BJ (cell line): ENCODE measurements around the gene MLLT3. TPM values are rescaled to one million over a fixed set of nuclear protein-coding genes. Genes with fewer than 3 reads are reported as not detected.
A peak's percentile ranks its signal among the peaks of the same experiment; 100 is the strongest.

Source experiments
- CTCF ChIA-PET: fragments of 350-600 bp; formaldehyde crosslinking; extraction: SDS; loops from one replicate; lab custom pipeline; 2021; ENCODE audit warnings: antibody characterized with exemption, inconsistent platforms; lab: Yijun Ruan, JAX
- POLR2A ChIA-PET: fragments of 300-600 bp; sonication (Branson Sonifier 250); formaldehyde crosslinking; extraction: SDS; loops from one replicate; lab custom pipeline; 2021; ENCODE audit warnings: antibody characterized with exemption; lab: Charles Lee
- DNase-seq: peaks from one replicate; pipeline ENCODE4 v3.0.0-alpha.2; 2011; ENCODE audit warnings: low read depth
- H3K27me3 ChIP-seq: 2 replicates; pipeline ENCODE4 v1.6.0; 2011; ENCODE audit warnings: low read length; ENCODE audit not compliant: control insufficient read depth, insufficient read depth
- H3K36me3 ChIP-seq: 2 replicates; pipeline ENCODE4 v1.5.1; 2011; ENCODE audit warnings: low read length; ENCODE audit not compliant: control insufficient read depth, insufficient read depth
- H3K4me3 ChIP-seq: 2 replicates; pipeline ENCODE4 v1.5.1; 2011; ENCODE audit warnings: low read depth, mild to moderate bottlenecking, control low read depth, low read length
- CTCF ChIP-seq: IDR thresholded peaks from 2 replicates; pipeline ENCODE4 v1.5.1; 2011; ENCODE audit warnings: low read depth, mild to moderate bottlenecking, control low read depth, inconsistent platforms, low read length, moderate library complexity; ENCODE audit not compliant: insufficient read depth
- polyA plus RNA-seq: library from polyadenylated mRNA; depleted of rRNA; stranded (reverse); fragments of >200 nt; gene quantifications from 2 replicates; pipeline ENCODE4 v1.2.3, GENCODE V29; 2011

MLLT3 gene
- polyA plus RNA-seq, 1 experiment: 13.8 TPM

- Histone ChIP-seq H3K4me3 (no peak overlapping the region), H3K27me3 (peaks cover 1% of the 10 kb centered on the region), H3K36me3 (no peaks in the 10 kb centered on the region)
- CTCF ChIA-PET: interaction anchor here (2.0 kb wide), 1 partner anchor 12 kb away, joined by 8 read pairs; no protein-coding TSS in a partner anchor
- no peak for DNase-seq
- TF ChIP-seq CTCF: no peak
- POLR2A ChIA-PET: no interaction called here
Measured at GRCh38 chr9:20321423-20322082, 300.7 kb downstream of the MLLT3 start.

GRCh38 chr9:20320921-20321320, 301.4 kb downstream of the MLLT3 start:
- ChIA-PET POLR2A (no interaction called here), CTCF (interaction anchor here (2.0 kb wide), 1 partner anchor 13 kb away, joined by 8 read pairs; no protein-coding TSS in a partner anchor)
- no peak overlapping the region for H3K4me3 ChIP-seq
- TF ChIP-seq CTCF: no peak
- H3K27me3 ChIP-seq: no peaks in the 10 kb centered on the region; the same call in none of the 2 replicates
- H3K36me3 ChIP-seq: no peaks in the 10 kb centered on the region
- no peak for DNase-seq

- POLR2A ChIA-PET: no interaction called here
Measured at GRCh38 chr9:20319641-20320337, 302.5 kb downstream of the MLLT3 start.

GRCh38 chr9:20319241-20319640, 303.1 kb downstream of the MLLT3 start:
- H3K36me3 ChIP-seq: no peaks in the 10 kb centered on the region
- ChIA-PET CTCF (no interaction called here), POLR2A (no interaction called here)
- H3K27me3 ChIP-seq: no peaks in the 10 kb centered on the region; the same call in 1 of the 2 replicates
- DNase-seq: no peak
- no peak overlapping the region for H3K4me3 ChIP-seq
- TF ChIP-seq CTCF: no peak

More at GRCh38 chr9:20319641-20320337, 302.5 kb downstream of the MLLT3 start:
- CTCF ChIA-PET: no interaction called here
- DNase-seq: peak; percentile 20
- Histone ChIP-seq H3K27me3 (no peaks in the 10 kb centered on the region; the same call in 1 of the 2 replicates), H3K4me3 (no peak overlapping the region), H3K36me3 (no peaks in the 10 kb centered on the region)
- no peak for TF ChIP-seq CTCF

- CTCF ChIA-PET: no interaction called here
- H3K36me3 ChIP-seq: no peaks in the 10 kb centered on the region
- TF ChIP-seq CTCF: no peak
- no peak for DNase-seq
- POLR2A ChIA-PET: no interaction called here
- H3K27me3 ChIP-seq: no peaks in the 10 kb centered on the region; the same call in 1 of the 2 replicates
- H3K4me3 ChIP-seq: no peak overlapping the region
Measured at GRCh38 chr9:20317701-20318100, 304.6 kb downstream of the MLLT3 start.
